A673 (cell line): ENCODE results near the gene OR2AT4.
"Not testable (repeated sequence)": the region's sequence is repeated elsewhere in the genome, so short reads cannot be mapped to it uniquely, and the experiment has no call there.

Source experiments
- CTCF ChIP-seq: fragments of 300-800, 200-600 bp; sonication (generic); conservative IDR thresholded peaks from 2 replicates; pipeline ENCODE4 v1.5.1; 2017; ENCODE audit warnings: low read depth, mild to moderate bottlenecking, antibody characterized with exemption, low read length, moderate library complexity, mixed read lengths
- EZH2 ChIP-seq: fragments of 200-600 bp; sonication (generic); IDR thresholded peaks from 2 replicates; pipeline ENCODE4 v1.6.1; 2017; ENCODE audit warnings: borderline replicate concordance, low read depth, mild to moderate bottlenecking, mixed read lengths, antibody characterized with exemption, low read length; ENCODE audit not compliant: poor library complexity, severe bottlenecking

GRCh38 chr11:75044381-75045170 lies 52.1 kb downstream of the OR2AT4 start:
- TF ChIP-seq CTCF, EZH2: not testable (repeated sequence)
